ENCODE data around the gene CALR3. TPM values are rescaled to one million over a fixed set of nuclear protein-coding genes. Genes with fewer than 3 reads are reported as not detected.

CALR3 gene
- total and polyA plus RNA-seq, 10 of the 15 experiments (the other 5 are each of a cell fraction or from before 2014, with no cell fraction given) = 0.05 to 0.45 (median 0.12) TPM; not detected in 2

GRCh38 chr19:16542045-16542909 lies 46.3 kb upstream of the CALR3 start, which contains the start of gene CHERP (continued):
- TF ChIP-seq RELB (IDR thresholded peaks at IDR 0.05; ENCODE audit: low read depth) = peak; percentile 26; the same call in 1 of the 2 replicates
- peak; percentile 55 for TF ChIP-seq BRCA1 (IDR thresholded peaks at IDR 0.05; ENCODE audit: low read depth, low read length)
- TF ChIP-seq SMAD5 (IDR thresholded peaks at IDR 0.05; ENCODE audit: low read depth) = peak; percentile 74; the same call in 1 of the 2 replicates
- TF ChIP-seq TCF12 (IDR thresholded peaks at IDR 0.05; ENCODE audit: low read depth, low read length) = no peak
- TF ChIP-seq LARP7 (IDR thresholded peaks at IDR 0.05) = peak; percentile 79
- TF ChIP-seq, protein P1, sequence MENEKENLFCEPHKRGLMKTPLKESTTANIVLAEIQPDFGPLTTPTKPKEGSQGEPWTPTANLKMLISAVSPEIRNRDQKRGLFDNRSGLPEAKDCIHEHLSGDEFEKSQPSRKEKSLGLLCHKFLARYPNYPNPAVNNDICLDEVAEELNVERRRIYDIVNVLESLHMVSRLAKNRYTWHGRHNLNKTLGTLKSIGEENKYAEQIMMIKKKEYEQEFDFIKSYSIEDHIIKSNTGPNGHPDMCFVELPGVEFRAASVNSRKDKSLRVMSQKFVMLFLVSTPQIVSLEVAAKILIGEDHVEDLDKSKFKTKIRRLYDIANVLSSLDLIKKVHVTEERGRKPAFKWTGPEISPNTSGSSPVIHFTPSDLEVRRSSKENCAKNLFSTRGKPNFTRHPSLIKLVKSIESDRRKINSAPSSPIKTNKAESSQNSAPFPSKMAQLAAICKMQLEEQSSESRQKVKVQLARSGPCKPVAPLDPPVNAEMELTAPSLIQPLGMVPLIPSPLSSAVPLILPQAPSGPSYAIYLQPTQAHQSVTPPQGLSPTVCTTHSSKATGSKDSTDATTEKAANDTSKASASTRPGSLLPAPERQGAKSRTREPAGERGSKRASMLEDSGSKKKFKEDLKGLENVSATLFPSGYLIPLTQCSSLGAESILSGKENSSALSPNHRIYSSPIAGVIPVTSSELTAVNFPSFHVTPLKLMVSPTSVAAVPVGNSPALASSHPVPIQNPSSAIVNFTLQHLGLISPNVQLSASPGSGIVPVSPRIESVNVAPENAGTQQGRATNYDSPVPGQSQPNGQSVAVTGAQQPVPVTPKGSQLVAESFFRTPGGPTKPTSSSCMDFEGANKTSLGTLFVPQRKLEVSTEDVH (IDR thresholded peaks at IDR 0.05; ENCODE audit: low read depth, partially characterized antibody) = peak; percentile 56
- no peak for TF ChIP-seq JUND (IDR thresholded peaks at IDR 0.05; ENCODE audit: low read depth, low read length)
- TF ChIP-seq JUNB (IDR thresholded peaks at IDR 0.05) = no peak
- no peak for TF ChIP-seq SMC3 (IDR thresholded peaks at IDR 0.05; ENCODE audit: borderline replicate concordance, low read length)
- TF ChIP-seq CBX5 (IDR thresholded peaks at IDR 0.05; ENCODE audit: low read depth) = no peak
- TF ChIP-seq, protein P2, sequence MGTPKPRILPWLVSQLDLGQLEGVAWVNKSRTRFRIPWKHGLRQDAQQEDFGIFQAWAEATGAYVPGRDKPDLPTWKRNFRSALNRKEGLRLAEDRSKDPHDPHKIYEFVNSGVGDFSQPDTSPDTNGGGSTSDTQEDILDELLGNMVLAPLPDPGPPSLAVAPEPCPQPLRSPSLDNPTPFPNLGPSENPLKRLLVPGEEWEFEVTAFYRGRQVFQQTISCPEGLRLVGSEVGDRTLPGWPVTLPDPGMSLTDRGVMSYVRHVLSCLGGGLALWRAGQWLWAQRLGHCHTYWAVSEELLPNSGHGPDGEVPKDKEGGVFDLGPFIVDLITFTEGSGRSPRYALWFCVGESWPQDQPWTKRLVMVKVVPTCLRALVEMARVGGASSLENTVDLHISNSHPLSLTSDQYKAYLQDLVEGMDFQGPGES (IDR thresholded peaks at IDR 0.05) = no peak
- TF ChIP-seq HDAC6 (IDR thresholded peaks at IDR 0.05; ENCODE audit: unreplicated experiment) = no peak
- 0 out of 4 replicates have a peak, but pooled peaks of 1 of the 2 experiments have one; percentile 48 for TF ChIP-seq IKZF2 (IDR thresholded peaks at IDR 0.05)
- TF ChIP-seq SIN3A (IDR thresholded peaks at IDR 0.05; ENCODE audit: low read depth, low read length) = peak; percentile 58
- no peak for TF ChIP-seq STAT3 (IDR thresholded peaks at IDR 0.05; ENCODE audit: low read depth, low read length)
- TF ChIP-seq CHD2 (IDR thresholded peaks at IDR 0.05; ENCODE audit: borderline replicate concordance, low read depth, low read length) = peak; percentile 96
- TF ChIP-seq EED (IDR thresholded peaks at IDR 0.05; ENCODE audit: low read depth) = no peak
- TF ChIP-seq SPI1 (IDR thresholded peaks at IDR 0.05; ENCODE audit: borderline replicate concordance, insufficient read depth, low read depth, low read length) = peak; percentile 36; the same call in 1 of the 2 replicates
- TF ChIP-seq POU2F2 (IDR thresholded peaks at IDR 0.05; ENCODE audit: borderline replicate concordance, low read depth, low read length) = peak; percentile 38; the same call in 2 of the 3 replicates
- 0 out of 2 replicates have a peak, but pooled peaks have one; percentile 34 for TF ChIP-seq RFX5 (IDR thresholded peaks at IDR 0.05; ENCODE audit: low read depth, low read length)
- TF ChIP-seq, protein P3, sequence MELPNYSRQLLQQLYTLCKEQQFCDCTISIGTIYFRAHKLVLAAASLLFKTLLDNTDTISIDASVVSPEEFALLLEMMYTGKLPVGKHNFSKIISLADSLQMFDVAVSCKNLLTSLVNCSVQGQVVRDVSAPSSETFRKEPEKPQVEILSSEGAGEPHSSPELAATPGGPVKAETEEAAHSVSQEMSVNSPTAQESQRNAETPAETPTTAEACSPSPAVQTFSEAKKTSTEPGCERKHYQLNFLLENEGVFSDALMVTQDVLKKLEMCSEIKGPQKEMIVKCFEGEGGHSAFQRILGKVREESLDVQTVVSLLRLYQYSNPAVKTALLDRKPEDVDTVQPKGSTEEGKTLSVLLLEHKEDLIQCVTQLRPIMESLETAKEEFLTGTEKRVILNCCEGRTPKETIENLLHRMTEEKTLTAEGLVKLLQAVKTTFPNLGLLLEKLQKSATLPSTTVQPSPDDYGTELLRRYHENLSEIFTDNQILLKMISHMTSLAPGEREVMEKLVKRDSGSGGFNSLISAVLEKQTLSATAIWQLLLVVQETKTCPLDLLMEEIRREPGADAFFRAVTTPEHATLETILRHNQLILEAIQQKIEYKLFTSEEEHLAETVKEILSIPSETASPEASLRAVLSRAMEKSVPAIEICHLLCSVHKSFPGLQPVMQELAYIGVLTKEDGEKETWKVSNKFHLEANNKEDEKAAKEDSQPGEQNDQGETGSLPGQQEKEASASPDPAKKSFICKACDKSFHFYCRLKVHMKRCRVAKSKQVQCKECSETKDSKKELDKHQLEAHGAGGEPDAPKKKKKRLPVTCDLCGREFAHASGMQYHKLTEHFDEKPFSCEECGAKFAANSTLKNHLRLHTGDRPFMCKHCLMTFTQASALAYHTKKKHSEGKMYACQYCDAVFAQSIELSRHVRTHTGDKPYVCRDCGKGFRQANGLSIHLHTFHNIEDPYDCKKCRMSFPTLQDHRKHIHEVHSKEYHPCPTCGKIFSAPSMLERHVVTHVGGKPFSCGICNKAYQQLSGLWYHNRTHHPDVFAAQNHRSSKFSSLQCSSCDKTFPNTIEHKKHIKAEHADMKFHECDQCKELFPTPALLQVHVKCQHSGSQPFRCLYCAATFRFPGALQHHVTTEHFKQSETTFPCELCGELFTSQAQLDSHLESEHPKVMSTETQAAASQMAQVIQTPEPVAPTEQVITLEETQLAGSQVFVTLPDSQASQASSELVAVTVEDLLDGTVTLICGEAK (IDR thresholded peaks at IDR 0.05; ENCODE audit: borderline replicate concordance) = peak; percentile 93

Data from GM12878 (cell line).